ENCODE data around the gene TWF2. TPM values are rescaled to one million over a fixed set of nuclear protein-coding genes. Genes with fewer than 3 reads are reported as not detected.
"Not testable (repeated sequence)": the region's sequence is repeated elsewhere in the genome, so short reads cannot be mapped to it uniquely, and the experiment has no call there.

The TWF2 gene
- total and polyA plus RNA-seq, 2 donors, result 36.7 to 75.3 TPM

- H3K4me1 ChIP-seq (ENCODE audit: insufficient read depth), result peaks cover 1% of the 10 kb centered on the region
- no peak overlapping the region for H3K27ac ChIP-seq (ENCODE audit: low read depth)
- no peak overlapping the region for H3K4me3 ChIP-seq (ENCODE audit: low read depth, low read length)
- no peaks in the 10 kb centered on the region for H3K36me3 ChIP-seq (ENCODE audit: insufficient read depth)
- DNase-seq (ENCODE audit: extremely low spot score), result no peak
- WGBS, result 92% methylated on average over 3 of the region's 3 CpGs
These were observed 33.9 kb upstream of the TWF2 start for GRCh38 chr3:52272831-52273230.

GRCh38 chr3:52272172-52272571, 33.2 kb upstream of the TWF2 start:
- not testable (repeated sequence) for DNase-seq (ENCODE audit: extremely low spot score); H3K27ac ChIP-seq (ENCODE audit: low read depth); H3K4me3 ChIP-seq (ENCODE audit: low read depth, low read length); H3K36me3 ChIP-seq (ENCODE audit: insufficient read depth); H3K4me1 ChIP-seq (ENCODE audit: insufficient read depth)
- WGBS, result 92% methylated on average over 9 of the region's 9 CpGs

- 45% methylated on average over 9 of the region's 9 CpGs for WGBS
- Histone ChIP-seq H3K36me3 (ENCODE audit: insufficient read depth) (peaks cover 1% of the 10 kb centered on the region), H3K4me3 (ENCODE audit: low read depth, low read length) (no peak overlapping the region), H3K27ac (ENCODE audit: low read depth) (peak overlapping the region; percentile 64), H3K4me1 (ENCODE audit: insufficient read depth) (peaks cover 1% of the 10 kb centered on the region)
- DNase-seq (ENCODE audit: extremely low spot score), result no peak
These were observed 31.3 kb upstream of the TWF2 start for GRCh38 chr3:52270252-52270754.

DNA sequence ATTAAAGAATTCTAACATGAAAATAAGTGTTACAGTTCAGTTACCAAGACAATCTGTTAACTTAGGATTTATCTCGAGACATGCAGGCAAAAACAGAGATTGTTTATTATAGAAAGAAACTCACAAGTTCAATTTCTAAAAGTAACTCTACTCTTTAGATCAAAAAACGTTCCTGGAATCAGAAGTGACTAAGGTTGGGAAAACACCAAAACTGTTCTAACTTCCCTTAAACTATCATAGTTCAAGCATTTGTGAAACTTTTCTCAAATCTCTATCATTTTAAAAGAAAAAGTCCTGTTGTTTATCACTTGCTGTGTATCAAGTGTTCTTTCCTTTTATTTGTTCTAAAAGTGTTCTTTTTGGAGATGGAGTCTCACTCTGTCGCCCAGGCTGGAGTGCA, 30.8 kb upstream of the TWF2 start:
- Histone ChIP-seq H3K36me3 (ENCODE audit: insufficient read depth) (peaks cover 1% of the 10 kb centered on the region), H3K4me3 (ENCODE audit: low read depth, low read length) (no peak overlapping the region), H3K4me1 (ENCODE audit: insufficient read depth) (peaks cover 1% of the 10 kb centered on the region), H3K27ac (ENCODE audit: low read depth) (no peak overlapping the region)
- 58% methylated on average over 3 of the region's 3 CpGs for WGBS
- no peak for DNase-seq (ENCODE audit: extremely low spot score)

DNA sequence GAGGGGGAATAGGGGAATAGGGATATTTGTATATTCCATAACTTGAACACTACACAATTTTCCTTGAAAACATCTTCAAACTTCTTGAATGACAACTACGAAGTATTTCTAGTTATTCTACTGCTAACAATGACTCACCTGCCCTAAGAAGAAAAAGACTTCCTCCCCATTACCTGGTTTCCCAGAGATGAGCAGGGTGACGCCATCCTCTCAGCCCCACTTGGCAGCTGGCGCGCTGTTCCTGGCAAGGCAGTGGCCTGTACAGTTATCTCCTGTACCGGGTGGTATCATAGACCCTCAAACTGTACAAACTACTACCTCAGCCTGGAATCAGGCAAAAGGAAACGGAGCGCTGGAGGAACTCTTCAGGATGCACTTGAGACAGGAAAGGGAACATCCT, 29.1 kb upstream of the TWF2 start:
- Histone ChIP-seq H3K4me1 (ENCODE audit: insufficient read depth) (peaks cover 1% of the 10 kb centered on the region), H3K27ac (ENCODE audit: low read depth) (peak overlapping the region; percentile 29), H3K4me3 (ENCODE audit: low read depth, low read length) (no peak overlapping the region), H3K36me3 (ENCODE audit: insufficient read depth) (peaks cover 3% of the 10 kb centered on the region)
- WGBS, result 84% methylated on average over 7 of the region's 7 CpGs
- DNase-seq (ENCODE audit: extremely low spot score), result no peak

GRCh38 chr3:52265387-52265786, 26.4 kb upstream of the TWF2 start:
- Histone ChIP-seq H3K4me3 (ENCODE audit: low read depth, low read length) (no peak overlapping the region), H3K36me3 (ENCODE audit: insufficient read depth) (peaks cover 4% of the 10 kb centered on the region), H3K27ac (ENCODE audit: low read depth) (no peak overlapping the region), H3K4me1 (ENCODE audit: insufficient read depth) (no peaks in the 10 kb centered on the region)
- DNase-seq (ENCODE audit: extremely low spot score), result no peak
- WGBS, result 91% methylated on average over 6 of the region's 6 CpGs

DNA sequence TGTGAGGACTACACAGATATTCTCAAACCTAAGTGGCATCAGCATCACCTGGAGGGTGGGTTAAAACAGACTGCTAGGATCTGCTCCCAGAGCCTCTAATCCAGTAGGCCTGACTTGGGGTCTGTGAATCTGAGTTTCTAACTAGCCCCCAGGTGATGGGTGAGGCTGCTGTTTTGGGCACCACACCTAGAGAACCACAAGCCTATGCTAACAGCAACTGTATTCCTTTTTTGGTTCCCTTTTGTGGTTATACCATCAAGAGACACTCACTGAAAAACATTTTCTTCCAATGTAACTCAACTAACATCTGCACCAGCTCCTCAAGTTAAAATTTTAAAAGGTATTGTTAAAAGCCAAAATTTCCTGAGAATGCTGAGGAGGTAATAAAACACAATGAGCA, 23.5 kb upstream of the TWF2 start:
- Histone ChIP-seq H3K4me1 (ENCODE audit: insufficient read depth) (no peaks in the 10 kb centered on the region), H3K36me3 (ENCODE audit: insufficient read depth) (peaks cover 4% of the 10 kb centered on the region), H3K4me3 (ENCODE audit: low read depth, low read length) (no peak overlapping the region), H3K27ac (ENCODE audit: low read depth) (no peak overlapping the region)
- no peak for DNase-seq (ENCODE audit: extremely low spot score)

DNA sequence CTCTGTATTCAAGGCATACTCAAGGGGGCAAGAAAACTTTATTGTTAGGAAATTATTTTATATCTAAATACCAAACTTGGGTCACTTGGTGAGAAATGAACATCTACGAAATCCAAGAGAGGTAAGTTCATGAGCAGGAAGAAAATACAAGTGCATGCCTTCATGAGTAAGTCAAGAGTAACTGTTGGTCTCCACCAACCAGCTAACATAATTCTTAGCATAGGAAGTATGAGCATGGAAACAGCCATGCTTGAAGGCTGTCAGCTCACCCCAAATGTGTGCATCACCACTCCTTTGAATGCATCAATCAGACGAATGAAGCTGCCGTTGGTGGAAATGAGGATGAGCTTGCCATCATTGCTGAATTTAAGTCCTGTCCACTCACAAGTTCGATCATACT, 20.5 kb upstream of the TWF2 start:
- Histone ChIP-seq H3K4me1 (ENCODE audit: insufficient read depth) (no peaks in the 10 kb centered on the region), H3K36me3 (ENCODE audit: insufficient read depth) (peaks cover 8% of the 10 kb centered on the region), H3K27ac (ENCODE audit: low read depth) (no peak overlapping the region), H3K4me3 (ENCODE audit: low read depth, low read length) (no peak overlapping the region)
- DNase-seq (ENCODE audit: extremely low spot score), result no peak
- 88% methylated on average over 4 of the region's 4 CpGs for WGBS

- no peak overlapping the region for H3K27ac ChIP-seq (ENCODE audit: low read depth)
- DNase-seq (ENCODE audit: extremely low spot score), result no peak
- 86% methylated on average over 1 of the region's 1 CpG for WGBS
- H3K4me1 ChIP-seq (ENCODE audit: insufficient read depth), result no peaks in the 10 kb centered on the region
- H3K36me3 ChIP-seq (ENCODE audit: insufficient read depth), result peaks cover 8% of the 10 kb centered on the region
- H3K4me3 ChIP-seq (ENCODE audit: low read depth, low read length), result no peak overlapping the region
These were observed 20.1 kb upstream of the TWF2 start for GRCh38 chr3:52259035-52259434.

- 73% methylated on average over 4 of the region's 4 CpGs for WGBS
- Histone ChIP-seq H3K4me3 (ENCODE audit: low read depth, low read length) (no peak overlapping the region), H3K36me3 (ENCODE audit: insufficient read depth) (peaks cover 5% of the 10 kb centered on the region), H3K4me1 (ENCODE audit: insufficient read depth) (no peaks in the 10 kb centered on the region), H3K27ac (ENCODE audit: low read depth) (no peak overlapping the region)
- no peak for DNase-seq (ENCODE audit: extremely low spot score)
These were observed 19.0 kb upstream of the TWF2 start for GRCh38 chr3:52257911-52258310.

DNA sequence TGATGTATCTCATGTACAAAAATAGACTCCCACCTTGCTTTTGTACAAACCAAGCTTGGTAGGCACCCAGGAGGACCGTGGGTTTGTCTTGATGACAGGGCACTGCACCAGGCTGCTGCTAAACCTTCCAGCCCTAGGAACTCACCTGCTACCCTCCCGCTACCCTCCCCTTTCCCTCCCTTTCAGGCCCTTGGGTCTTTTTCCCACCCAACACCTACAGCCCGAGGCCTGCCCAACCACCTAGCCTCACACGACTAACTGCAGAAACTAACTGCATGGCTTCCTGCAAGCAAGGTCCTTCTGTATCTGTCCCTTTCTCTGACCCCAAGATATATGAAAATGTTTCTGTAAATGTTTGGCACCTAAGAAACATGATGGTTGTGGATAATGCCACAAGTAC, 17.7 kb upstream of the TWF2 start:
- WGBS, result 86% methylated on average over 4 of the region's 4 CpGs
- H3K4me1 ChIP-seq (ENCODE audit: insufficient read depth), result no peaks in the 10 kb centered on the region
- no peak overlapping the region for H3K27ac ChIP-seq (ENCODE audit: low read depth)
- H3K4me3 ChIP-seq (ENCODE audit: low read depth, low read length), result no peak overlapping the region
- no peak for DNase-seq (ENCODE audit: extremely low spot score)
- H3K36me3 ChIP-seq (ENCODE audit: insufficient read depth), result peaks cover 4% of the 10 kb centered on the region

DNA sequence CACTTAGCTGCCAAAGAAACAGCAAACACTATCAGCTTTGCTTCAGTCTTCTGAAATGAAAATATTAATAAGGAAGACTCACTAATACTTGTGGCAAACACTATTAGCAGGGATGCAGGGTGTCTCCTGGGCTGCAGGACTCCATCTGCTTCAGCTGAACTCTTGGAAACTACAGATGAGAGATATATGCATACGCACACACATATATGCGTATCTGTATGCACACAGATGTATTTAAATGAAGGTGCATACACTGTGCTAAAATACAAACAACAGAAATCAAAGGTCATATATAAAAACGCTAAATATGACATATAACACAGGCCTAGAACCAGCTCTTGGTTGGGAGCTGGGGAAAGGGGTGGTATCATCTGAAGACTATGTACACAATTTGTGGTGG, 17.2 kb upstream of the TWF2 start:
- no peak for DNase-seq (ENCODE audit: extremely low spot score)
- WGBS, result 84% methylated on average over 3 of the region's 3 CpGs
- H3K4me1 ChIP-seq (ENCODE audit: insufficient read depth), result no peaks in the 10 kb centered on the region
- no peak overlapping the region for H3K27ac ChIP-seq (ENCODE audit: low read depth)
- H3K4me3 ChIP-seq (ENCODE audit: low read depth, low read length), result no peak overlapping the region
- H3K36me3 ChIP-seq (ENCODE audit: insufficient read depth), result peaks cover 4% of the 10 kb centered on the region

DNA sequence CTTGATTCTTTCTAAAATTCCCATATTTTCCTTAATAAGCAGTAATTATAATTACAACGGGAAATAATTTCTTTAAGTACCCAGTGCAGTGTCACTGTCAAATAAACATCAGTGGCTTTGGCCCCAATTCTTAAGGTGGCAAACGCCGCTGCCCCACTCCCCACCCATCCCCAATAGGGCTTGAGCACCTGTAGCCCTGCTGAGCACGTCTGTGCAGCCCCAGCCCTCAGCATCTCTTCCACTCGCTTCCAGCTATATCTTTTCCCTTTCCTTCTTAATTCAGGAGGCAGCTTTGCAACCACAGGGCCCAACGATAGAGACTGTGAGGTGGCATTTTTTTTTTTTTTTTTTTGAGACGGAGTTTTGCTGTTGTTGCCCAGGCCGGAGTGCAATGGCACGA, 15.7 kb upstream of the TWF2 start:
- WGBS, result 75% methylated on average over 9 of the region's 9 CpGs
- peaks cover 4% of the 10 kb centered on the region for H3K36me3 ChIP-seq (ENCODE audit: insufficient read depth)
- H3K4me3 ChIP-seq (ENCODE audit: low read depth, low read length), result no peak overlapping the region
- no peak overlapping the region for H3K27ac ChIP-seq (ENCODE audit: low read depth)
- H3K4me1 ChIP-seq (ENCODE audit: insufficient read depth), result no peaks in the 10 kb centered on the region
- DNase-seq (ENCODE audit: extremely low spot score), result no peak

- no peaks in the 10 kb centered on the region for H3K4me1 ChIP-seq (ENCODE audit: insufficient read depth)
- H3K36me3 ChIP-seq (ENCODE audit: insufficient read depth), result peaks cover 4% of the 10 kb centered on the region
- no peak overlapping the region for H3K4me3 ChIP-seq (ENCODE audit: low read depth, low read length)
- DNase-seq (ENCODE audit: extremely low spot score), result no peak
- WGBS, result 60% methylated on average over 12 of the region's 12 CpGs
- peak overlapping the region; percentile 48 for H3K27ac ChIP-seq (ENCODE audit: low read depth)
These were observed 14.7 kb upstream of the TWF2 start for GRCh38 chr3:52253314-52254304.

All from urinary bladder (tissue), 4 donors.